Activated CD8-positive, alpha-beta memory T cell treated with anti-CD3 and anti-CD28 coated beads, Interleukin-2, amount 50 U/mL, for 24 hours (primary cell): Measurements from ENCODE around the gene HEATR5A.
"Not testable (repeated sequence)": the region's sequence is repeated elsewhere in the genome, so short reads cannot be mapped to it uniquely, and the experiment has no call there.

Experiments
- DNase-seq: peaks from one replicate; pipeline ENCODE4 v3.0.0-alpha.2; 2020; ENCODE audit errors: extremely low read depth

HEATR5A gene

DNA sequence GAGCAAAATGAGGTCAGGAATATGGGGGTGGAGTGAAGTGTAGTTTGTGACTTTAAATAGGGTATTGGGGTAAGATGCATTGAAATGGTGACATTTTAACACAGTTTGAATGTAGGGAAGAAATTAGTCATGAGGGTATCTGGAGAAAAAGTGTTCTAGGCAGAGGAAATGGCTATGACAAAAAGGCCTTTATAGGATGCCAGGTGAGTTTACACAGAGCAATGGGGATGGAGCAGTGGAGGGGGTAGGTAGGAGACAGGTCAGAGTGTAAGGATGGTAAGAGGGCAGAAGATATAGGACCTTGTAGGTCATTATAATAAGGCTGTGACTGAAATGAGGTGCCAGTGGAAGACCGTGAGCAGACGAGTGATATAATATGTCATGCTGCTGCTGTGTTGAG is 30.4 kb downstream of the HEATR5A start:
- DNase-seq = no peak

GRCh38 chr14:31388687-31389413 is 31.5 kb downstream of the HEATR5A start:
- DNase-seq = no peak

DNA sequence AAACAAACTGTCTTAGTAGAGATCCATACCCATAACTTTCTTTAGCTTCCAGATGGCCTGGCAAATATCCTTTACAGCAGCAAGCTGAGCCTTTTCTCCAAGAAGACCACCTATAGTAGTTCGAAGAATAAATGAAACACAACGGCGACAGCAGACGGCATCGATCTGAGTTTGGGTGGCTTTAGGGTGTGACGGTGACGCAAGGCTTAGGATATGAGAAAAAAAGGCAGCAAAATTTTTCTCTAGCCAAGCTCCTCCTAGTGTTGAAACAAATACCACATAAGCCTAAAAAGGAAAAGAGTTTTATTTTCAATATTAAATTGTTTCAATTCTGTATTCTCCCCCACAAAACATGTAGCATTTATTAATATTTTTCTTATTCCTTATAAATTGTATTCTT is 33.3 kb downstream of the HEATR5A start:
- DNase-seq = no peak

- DNase-seq = no peak
These were observed 34.1 kb downstream of the HEATR5A start for GRCh38 chr14:31386271-31386670.

GRCh38 chr14:31382221-31382620 is 38.1 kb downstream of the HEATR5A start:
- no peak for DNase-seq

GRCh38 chr14:31380106-31380505 is 40.2 kb downstream of the HEATR5A start:
- DNase-seq = no peak

DNA sequence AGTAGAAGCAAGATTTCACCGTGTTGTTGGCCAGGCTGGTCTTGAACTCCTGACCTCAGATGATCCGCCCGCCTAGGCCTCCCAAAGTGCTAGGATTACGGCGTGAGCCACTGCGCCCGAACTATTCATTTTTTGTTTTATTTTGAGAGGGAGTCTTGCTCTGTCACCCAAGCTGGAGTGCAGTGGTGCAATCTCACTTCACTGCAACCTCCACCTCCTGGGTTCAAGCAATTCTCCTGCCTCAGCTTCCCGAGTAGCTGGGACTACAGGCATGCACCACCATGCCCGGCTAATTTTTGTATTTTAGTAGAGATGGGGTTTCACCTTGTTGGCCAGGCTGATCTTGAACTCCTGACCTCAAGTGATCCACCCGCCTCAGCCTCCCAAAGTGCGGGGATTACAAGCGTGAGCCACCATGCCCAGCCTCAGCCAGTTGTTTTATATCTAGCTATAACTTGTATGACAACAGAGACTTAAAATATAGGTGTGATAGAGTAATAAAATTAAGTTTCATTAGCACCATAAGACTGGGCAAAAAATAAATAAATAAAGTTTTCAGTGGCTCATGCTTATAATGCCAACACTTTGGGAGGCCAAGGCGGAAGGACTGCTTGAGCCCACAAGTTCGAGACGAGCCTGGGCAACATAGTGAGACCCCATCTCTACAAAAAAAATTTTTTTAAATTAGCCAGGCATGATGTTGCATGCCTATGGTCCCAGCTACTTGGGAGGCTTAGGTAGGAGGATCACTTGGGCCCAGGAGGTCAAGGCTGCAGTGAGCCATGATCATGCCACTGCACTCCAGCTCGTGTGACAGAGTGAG is 41.0 kb downstream of the HEATR5A start:
- DNase-seq = not testable (repeated sequence)

DNA sequence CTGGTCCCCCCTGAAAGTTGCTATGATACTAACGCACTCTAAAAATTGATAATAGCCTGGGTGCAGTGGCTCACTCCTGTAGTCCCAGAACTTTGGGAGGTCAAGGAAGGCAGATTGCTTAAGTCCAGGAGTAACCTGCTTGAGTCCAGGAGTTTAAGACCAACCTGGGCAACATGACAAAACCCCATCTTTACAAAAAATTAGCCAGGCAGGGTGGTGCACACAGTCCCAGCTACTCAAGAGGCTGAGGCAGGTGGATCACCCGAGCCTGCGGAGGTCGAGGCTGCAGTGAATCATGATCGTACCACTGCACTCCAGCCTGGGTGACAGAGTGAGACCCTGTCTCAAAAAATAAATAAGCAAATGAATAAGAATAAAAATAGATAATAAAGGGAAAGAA is 42.9 kb downstream of the HEATR5A start:
- no peak for DNase-seq

DNA sequence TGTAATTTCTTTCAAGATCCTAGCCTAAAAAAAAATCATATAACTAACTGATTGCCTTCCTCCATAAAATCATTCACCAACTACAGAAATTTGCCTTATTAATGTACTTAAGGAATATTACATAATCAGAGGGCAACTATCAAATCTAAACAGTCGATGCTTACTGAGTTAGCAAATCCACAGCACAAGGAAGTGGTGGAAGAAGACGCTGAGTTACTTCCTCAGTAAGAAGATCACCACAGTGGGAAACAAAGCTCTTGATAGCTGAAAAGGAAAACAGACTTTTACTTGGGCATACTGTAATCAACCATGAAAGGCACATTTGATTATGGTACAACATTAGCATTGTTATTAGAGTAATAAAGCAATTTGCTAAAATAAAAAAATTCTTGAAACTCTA is 48.7 kb downstream of the HEATR5A start:
- DNase-seq = no peak

DNA sequence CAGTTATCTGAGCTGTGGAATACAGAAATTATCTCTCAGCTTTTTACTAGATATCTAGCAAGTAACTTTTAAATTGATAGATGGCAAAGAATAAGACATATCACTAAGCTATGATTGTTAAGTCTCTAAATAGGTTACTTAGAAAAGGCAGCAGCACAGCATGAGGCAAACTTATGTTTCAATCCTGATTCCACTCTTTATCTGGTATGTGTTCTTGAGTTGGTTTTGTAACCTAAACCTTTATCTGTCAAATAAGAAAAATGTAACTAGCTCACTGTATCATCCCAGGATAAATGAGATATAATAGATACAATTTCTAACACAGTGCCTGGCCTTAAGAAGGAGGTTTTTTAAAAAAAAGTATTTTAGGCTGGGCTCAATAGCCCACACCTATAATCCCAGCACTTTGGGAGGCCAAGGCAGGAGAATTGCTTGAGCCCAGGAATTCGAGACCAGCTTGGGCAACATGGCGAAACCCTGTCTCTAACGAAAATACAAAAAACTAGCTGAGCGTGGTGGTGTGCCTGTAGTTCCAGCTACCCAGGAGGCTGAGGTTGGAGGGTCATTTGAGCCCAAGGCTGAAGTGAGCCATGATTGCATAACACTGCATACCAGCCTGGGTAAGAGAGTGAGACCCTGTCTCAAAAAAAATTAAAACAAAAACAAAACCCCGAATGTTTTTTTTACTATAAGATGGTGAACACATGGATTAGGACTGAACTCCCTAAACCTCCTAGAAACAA is 56.8 kb downstream of the HEATR5A start:
- no peak for DNase-seq

- DNase-seq = no peak
These were observed 57.6 kb downstream of the HEATR5A start for GRCh38 chr14:31362746-31363145.

DNA sequence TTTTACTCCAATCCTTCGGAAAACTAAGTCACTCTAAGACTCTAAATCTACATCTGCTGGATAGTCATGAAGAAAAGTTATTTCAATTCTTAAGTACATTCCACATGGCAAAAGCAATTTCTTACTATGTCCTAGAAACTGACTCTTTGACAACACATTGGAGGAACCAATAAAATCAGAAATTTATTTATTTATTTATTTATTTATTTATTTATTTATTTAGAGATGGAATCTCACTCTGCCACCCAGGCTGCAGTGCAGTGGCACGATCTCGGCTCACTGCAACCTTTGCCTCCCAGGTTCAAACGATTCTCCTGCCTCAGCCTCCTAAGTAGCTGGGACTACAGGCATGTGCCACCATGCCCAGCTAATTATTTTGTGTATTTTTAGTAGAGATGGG is 58.6 kb downstream of the HEATR5A start:
- DNase-seq = not testable (repeated sequence)

DNA sequence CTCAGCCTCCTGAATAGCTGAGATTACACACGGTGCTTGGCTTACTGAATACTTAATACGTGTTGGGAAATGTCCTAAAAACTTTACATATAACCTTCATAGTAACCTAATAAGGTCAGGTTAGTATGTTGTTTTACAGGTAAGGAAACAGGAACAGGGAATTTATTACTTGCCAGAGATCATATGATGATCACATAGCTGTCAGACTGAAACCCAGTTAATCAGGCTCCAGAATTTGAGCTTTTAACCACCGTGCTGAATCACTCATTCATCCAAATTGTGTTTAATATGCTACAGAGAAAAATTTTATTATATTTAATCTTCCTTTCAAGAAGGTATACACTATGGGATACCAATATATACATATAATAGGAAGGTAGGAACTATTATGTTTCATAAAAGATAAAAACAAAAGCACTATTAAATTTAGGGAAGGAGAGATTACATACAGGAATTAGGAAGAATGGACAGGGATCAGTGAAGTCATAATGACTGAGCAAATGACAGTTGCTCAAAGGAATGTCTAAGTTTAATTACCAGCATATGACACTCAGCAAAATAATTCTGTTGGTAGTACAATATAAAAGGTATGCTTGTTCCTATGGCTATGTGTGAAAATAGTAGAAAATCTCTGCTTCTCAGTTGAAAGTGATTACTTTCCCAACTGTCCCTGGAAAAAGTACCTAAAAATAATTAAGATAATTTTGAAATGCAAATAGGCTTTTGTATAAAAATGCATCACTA is 59.3 kb downstream of the HEATR5A start:
- DNase-seq = no peak

- DNase-seq = no peak
These were observed 63.1 kb downstream of the HEATR5A start for GRCh38 chr14:31357279-31357678.

GRCh38 chr14:31346097-31346496 is 74.3 kb downstream of the HEATR5A start:
- DNase-seq = no peak

GRCh38 chr14:31341280-31341679 is 79.1 kb downstream of the HEATR5A start:
- DNase-seq = no peak

- DNase-seq = no peak
These were observed 79.9 kb downstream of the HEATR5A start for GRCh38 chr14:31340297-31341063.

- no peak for DNase-seq
These were observed 80.6 kb downstream of the HEATR5A start for GRCh38 chr14:31339743-31340142.

DNA sequence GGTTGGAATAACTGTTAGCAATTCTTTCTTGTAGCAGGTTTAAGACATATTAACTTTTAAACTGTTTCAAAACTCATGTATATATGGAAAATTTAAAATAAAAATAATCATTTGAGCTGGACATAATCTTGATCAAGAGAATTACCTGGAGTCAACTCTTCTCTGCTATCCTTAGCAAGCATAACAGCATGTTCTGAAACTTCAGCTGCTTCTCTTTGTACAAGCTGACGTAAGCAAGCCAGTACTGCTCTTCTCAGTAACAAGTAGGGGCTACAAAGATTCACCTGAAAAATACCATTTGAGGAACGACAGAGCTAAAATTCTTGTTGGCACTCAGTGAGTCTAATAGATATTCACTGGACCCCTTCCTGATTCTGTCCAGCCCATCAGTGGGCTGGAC is 83.0 kb downstream of the HEATR5A start:
- DNase-seq = no peak

DNA sequence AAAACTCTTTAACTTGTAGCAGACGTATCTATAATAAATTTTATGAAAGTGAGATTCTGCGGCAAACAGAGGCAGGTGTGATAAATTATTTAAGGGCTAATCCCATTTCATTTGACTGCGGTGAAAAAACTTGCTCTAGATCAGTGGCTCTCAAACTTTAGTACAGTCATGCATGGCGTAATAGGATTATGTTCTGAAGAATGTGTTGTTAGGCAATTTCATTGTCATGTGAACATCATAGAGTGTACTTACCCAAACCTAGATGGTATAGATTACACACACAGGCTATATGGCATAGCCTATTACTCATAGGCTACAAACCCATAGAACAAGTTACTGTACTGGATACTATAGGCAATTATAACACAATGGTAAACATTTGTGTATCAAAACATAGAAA is 83.7 kb downstream of the HEATR5A start:
- no peak for DNase-seq

DNA sequence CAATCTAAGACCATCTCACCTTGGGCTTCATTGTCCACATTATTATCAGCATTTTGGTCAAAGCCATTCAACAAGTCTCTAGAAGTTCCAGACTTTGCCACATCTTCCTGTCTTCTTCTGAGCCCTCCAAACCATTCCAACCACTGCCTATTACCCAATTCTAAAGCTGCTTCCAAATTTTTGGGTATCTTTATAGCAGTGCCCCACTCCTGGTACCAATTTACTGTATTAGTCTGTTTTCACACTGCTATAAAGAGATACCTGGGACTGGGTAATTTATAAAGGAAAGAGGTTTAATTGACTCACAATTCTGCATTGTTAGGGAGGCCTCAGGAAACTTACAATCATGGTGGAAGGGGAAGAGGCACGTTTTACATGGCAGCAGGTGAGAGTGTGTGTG is 89.0 kb downstream of the HEATR5A start:
- DNase-seq = not testable (repeated sequence)
